Liver (tissue), 9 donors: ENCODE measurements around the gene TRIM45. TPM values are rescaled to one million over a fixed set of nuclear protein-coding genes. Genes with fewer than 3 reads are reported as not detected.

Experiments used
- DNase-seq: peaks from one replicate; pipeline ENCODE4 v3.0.0-alpha.2; 2017; ENCODE audit warnings: low spot score
- H3K27ac ChIP-seq, 2 donors: one replicate each; pipeline ENCODE4 v1.7.0; 2013; ENCODE audit warnings: inconsistent platforms in 2 of 2, low read length in 2 of 2, control low read depth in 1 of 2, low read depth in 1 of 2, mild to moderate bottlenecking in 1 of 2
- H3K27me3 ChIP-seq, 4 donors: one replicate each; pipeline versions ENCODE4 v1.6.1 to v1.7.0; 2013; ENCODE audit warnings: low read length in 3 of 4, inconsistent platforms in 1 of 4, mild to moderate bottlenecking in 1 of 4, moderate library complexity in 1 of 4; ENCODE audit not compliant: control insufficient read depth in 4 of 4, insufficient read depth in 4 of 4
- H3K36me3 ChIP-seq, 4 donors: one replicate each; pipeline versions ENCODE4 v1.6.1 to v1.7.0; 2013; ENCODE audit warnings: low read length in 3 of 4, mild to moderate bottlenecking in 3 of 4, low read depth in 1 of 4, moderate library complexity in 1 of 4; ENCODE audit not compliant: control insufficient read depth in 4 of 4, insufficient read depth in 3 of 4
- H3K4me1 ChIP-seq, 4 donors: one replicate each; pipeline versions ENCODE4 v1.6.1 to v1.7.0; 2013; ENCODE audit warnings: low read length in 3 of 4, mild to moderate bottlenecking in 3 of 4, moderate library complexity in 1 of 4; ENCODE audit not compliant: control insufficient read depth in 4 of 4, insufficient read depth in 4 of 4
- H3K4me3 ChIP-seq, 3 donors: one replicate each; pipeline versions ENCODE4 v1.6.1 to v1.7.0; 2013; ENCODE audit warnings: low read length in 3 of 3, control low read depth in 1 of 3, low read depth in 1 of 3, mild to moderate bottlenecking in 1 of 3
- H3K9ac ChIP-seq, 2 donors: one replicate each; pipeline ENCODE4 v1.7.0; 2013; ENCODE audit warnings: low read length in 2 of 2, mild to moderate bottlenecking in 2 of 2, moderate library complexity in 2 of 2, control low read depth in 1 of 2, low read depth in 1 of 2
- H3K9me3 ChIP-seq, 4 donors: one replicate each; pipeline versions ENCODE4 v1.6.1 to v1.7.0; 2013; ENCODE audit warnings: low read length in 3 of 4; ENCODE audit not compliant: control insufficient read depth in 4 of 4
- EGR1 ChIP-seq, 2 donors: IDR thresholded peaks; 2 replicates each; pipeline ENCODE4 v1.6.1; 2016 to 2018; ENCODE audit warnings: antibody characterized with exemption in 2 of 2, low read depth in 2 of 2
- FOXA1 ChIP-seq: IDR thresholded peaks from 2 replicates; pipeline ENCODE4 v1.6.1; 2016; ENCODE audit warnings: antibody characterized with exemption
- FOXA2 ChIP-seq: IDR thresholded peaks from 2 replicates; pipeline ENCODE4 v1.6.1; 2016; ENCODE audit warnings: antibody characterized with exemption
- GABPA ChIP-seq, 2 donors: IDR thresholded peaks in 1 of 2; conservative IDR thresholded peaks in 1 of 2; 2 replicates each; pipeline ENCODE4 v1.6.1; 2016; ENCODE audit warnings: antibody characterized with exemption in 2 of 2, mild to moderate bottlenecking in 1 of 2, moderate library complexity in 1 of 2
- HNF4A ChIP-seq, 2 donors: conservative IDR thresholded peaks; 2 replicates each; pipeline ENCODE4 v1.6.1; 2016; ENCODE audit warnings: antibody characterized with exemption in 2 of 2, mild to moderate bottlenecking in 2 of 2
- HNF4G ChIP-seq: IDR thresholded peaks from 2 replicates; pipeline ENCODE4 v1.6.1; 2016; ENCODE audit warnings: antibody characterized with exemption
- NR2F2 ChIP-seq: IDR thresholded peaks from 2 replicates; pipeline ENCODE4 v1.6.1; 2016; ENCODE audit warnings: antibody characterized with exemption
- RAD21 ChIP-seq, 2 donors: IDR thresholded peaks; 2 replicates each; pipeline ENCODE4 v1.6.1; 2016; ENCODE audit warnings: antibody characterized with exemption in 2 of 2, mild to moderate bottlenecking in 2 of 2
- RXRA ChIP-seq, 2 donors: IDR thresholded peaks; 2 replicates each; pipeline ENCODE4 v1.6.1; 2017 to 2018; ENCODE audit warnings: antibody characterized with exemption in 2 of 2, mild to moderate bottlenecking in 1 of 2
- SP1 ChIP-seq: IDR thresholded peaks from 2 replicates; pipeline ENCODE4 v1.6.1; 2018; ENCODE audit warnings: antibody characterized with exemption, mild to moderate bottlenecking
- TAF1 ChIP-seq: conservative IDR thresholded peaks from 2 replicates; pipeline ENCODE4 v1.6.1; 2016; ENCODE audit warnings: antibody characterized with exemption, mild to moderate bottlenecking
- YY1 ChIP-seq: IDR thresholded peaks from 2 replicates; pipeline ENCODE4 v1.6.1; 2016; ENCODE audit warnings: antibody characterized with exemption, mild to moderate bottlenecking
- WGBS: extraction: QIAGEN DNeasy Blood & Tissue Kit; methylation state at CpG from one replicate; pipeline ENCODE4 v1.1.7; 2013; 5-methylcytosine and 5-hydroxymethylcytosine counted together
- polyA plus RNA-seq, 2 donors: library from polyadenylated mRNA; stranded (reverse) in 1 of 2; unstranded in 1 of 2; fragments of 200-250 nt in 1 of 2; fragments of >200 nt in 1 of 2; fragmentation: Nextera tagmentation in 1 of 2; extraction: Ambion mirVana in 1 of 2; gene quantifications; one replicate each; pipeline versions ENCODE4 v1.2.1 to v1.2.3, GENCODE V29; 2013 to 2015
- total RNA-seq, 2 donors: library from RNA; depleted of rRNA; stranded (reverse); fragments of >200 nt; gene quantifications; one replicate each; pipeline ENCODE4 v1.2.3, GENCODE V29; 2014
- TF ChIP-seq, protein P1 (sequence below): IDR thresholded peaks from 2 replicates; pipeline ENCODE4 v1.6.1; 2016; ENCODE audit warnings: antibody characterized with exemption
- TF ChIP-seq, protein P2 (sequence below): IDR thresholded peaks from 2 replicates; pipeline ENCODE4 v1.6.1; 2016; ENCODE audit warnings: antibody characterized with exemption
- TF ChIP-seq, protein P3 (sequence below): IDR thresholded peaks from 2 replicates; pipeline ENCODE4 v1.6.1; 2016; ENCODE audit warnings: antibody characterized with exemption
- TF ChIP-seq, protein P4 (sequence below): IDR thresholded peaks from 2 replicates; pipeline ENCODE4 v1.6.1; 2016; ENCODE audit warnings: antibody characterized with exemption, mild to moderate bottlenecking
- TF ChIP-seq, protein P5 (sequence below): fragments of 150-350 bp; IDR thresholded peaks from 2 replicates; pipeline ENCODE4 v1.5.1; 2017; ENCODE audit warnings: improper control_type of control experiment, low read depth, low read length; ENCODE audit not compliant: missing input control
- donor health status: healthy.
- donor health status: healthy.
- donor health status: healthy.
- donor health status: healthy.
- donor health status: healthy.

The TRIM45 gene
- total and polyA plus RNA-seq, 4 donors, result 0.28 to 1.5 (median 0.52) TPM

DNA sequence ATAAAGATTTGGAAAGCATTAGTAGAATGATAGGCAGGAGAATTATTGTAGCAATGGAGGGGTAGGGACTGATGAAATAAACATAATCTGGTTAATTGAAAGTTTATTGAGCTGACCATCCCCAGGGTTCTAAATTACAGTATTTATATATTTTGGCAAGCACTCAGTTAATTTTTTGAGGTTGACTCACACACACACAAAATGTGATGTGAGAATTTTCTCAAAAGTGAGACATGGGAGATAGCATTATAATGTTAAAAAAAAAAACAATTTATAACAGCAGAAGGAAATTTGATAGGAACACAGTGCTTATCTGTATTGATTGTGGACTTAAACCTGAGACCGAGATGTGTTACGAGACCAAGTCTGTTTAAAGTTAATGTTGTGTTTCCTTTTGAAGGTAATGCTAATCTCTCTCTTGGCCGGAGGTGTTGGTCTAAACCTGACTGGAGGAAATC, 24.6 kb downstream of the TRIM45 start:
- Histone ChIP-seq H3K9ac (no peak overlapping the region), H3K27ac (no peak overlapping the region), H3K27me3 (no peaks in the 10 kb centered on the region), H3K36me3 (peaks cover 3 to 22% (median 7%) of the 10 kb centered on the region in 4 donors), H3K4me1 (no peaks in the 10 kb centered on the region), H3K4me3 (no peak overlapping the region), H3K9me3 (no peaks in the 10 kb centered on the region)
- TF ChIP-seq HNF4A (conservative IDR thresholded peaks at IDR 0.05) (no peak), RAD21 (IDR thresholded peaks at IDR 0.05) (no peak), FOXA1 (no peak), NR2F2 (no peak)
- TF ChIP-seq, protein P1, sequence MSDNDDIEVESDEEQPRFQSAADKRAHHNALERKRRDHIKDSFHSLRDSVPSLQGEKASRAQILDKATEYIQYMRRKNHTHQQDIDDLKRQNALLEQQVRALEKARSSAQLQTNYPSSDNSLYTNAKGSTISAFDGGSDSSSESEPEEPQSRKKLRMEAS, result no peak
- no peak for DNase-seq
- 95% methylated on average over 3 of the region's 3 CpGs for WGBS

DNA sequence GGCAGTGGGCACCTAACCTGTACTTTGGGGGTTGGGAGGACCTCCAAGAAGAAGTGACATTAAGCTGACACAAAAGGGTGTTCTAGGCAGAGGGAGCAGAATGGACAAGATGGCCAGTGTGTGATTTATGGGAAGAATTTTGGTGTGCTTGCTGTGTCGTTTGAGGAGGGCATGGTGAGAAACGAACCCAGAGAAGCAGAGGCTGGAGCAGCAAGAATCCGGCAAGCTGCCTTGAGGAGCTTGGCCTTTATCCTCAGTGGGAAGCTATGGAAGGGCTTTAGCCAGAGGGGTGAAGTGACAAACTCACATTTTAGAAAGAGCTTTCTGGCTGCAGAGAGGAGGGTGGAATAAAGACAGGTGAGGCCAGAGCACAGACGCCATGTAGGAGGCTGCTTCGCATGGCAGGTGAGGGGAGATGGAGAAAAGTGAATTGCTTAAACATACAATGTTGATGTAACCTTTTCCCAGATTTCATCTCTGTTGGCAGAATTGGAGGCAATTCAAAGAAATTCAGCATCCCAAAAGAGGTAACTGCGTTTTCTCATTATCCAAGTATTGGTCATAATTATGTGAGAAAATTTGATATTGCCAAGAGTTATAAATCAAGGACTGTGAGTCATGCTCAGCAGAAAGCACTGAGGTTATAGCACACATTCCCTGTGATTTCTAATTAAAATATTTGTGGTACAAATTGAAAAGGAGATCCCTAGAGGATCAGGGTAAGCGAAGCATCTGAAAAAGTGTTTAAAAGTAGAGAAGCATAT, 26.5 kb downstream of the TRIM45 start:
- H3K36me3 ChIP-seq, result peaks cover 5 to 22% (median 8%) of the 10 kb centered on the region in 4 donors
- no peak overlapping the region for H3K27ac ChIP-seq
- H3K9ac ChIP-seq, result no peak overlapping the region
- H3K4me3 ChIP-seq, result no peak overlapping the region
- no peak for DNase-seq
- WGBS, result 95% methylated on average over 7 of the region's 7 CpGs
- H3K27me3 ChIP-seq, result no peaks in the 10 kb centered on the region
- TF ChIP-seq, protein P2, sequence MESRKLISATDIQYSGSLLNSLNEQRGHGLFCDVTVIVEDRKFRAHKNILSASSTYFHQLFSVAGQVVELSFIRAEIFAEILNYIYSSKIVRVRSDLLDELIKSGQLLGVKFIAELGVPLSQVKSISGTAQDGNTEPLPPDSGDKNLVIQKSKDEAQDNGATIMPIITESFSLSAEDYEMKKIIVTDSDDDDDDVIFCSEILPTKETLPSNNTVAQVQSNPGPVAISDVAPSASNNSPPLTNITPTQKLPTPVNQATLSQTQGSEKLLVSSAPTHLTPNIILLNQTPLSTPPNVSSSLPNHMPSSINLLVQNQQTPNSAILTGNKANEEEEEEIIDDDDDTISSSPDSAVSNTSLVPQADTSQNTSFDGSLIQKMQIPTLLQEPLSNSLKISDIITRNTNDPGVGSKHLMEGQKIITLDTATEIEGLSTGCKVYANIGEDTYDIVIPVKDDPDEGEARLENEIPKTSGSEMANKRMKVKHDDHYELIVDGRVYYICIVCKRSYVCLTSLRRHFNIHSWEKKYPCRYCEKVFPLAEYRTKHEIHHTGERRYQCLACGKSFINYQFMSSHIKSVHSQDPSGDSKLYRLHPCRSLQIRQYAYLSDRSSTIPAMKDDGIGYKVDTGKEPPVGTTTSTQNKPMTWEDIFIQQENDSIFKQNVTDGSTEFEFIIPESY, result no peak
- TF ChIP-seq TAF1 (no peak), RAD21 (IDR thresholded peaks at IDR 0.05) (no peak), FOXA1 (no peak), NR2F2 (no peak), HNF4A (conservative IDR thresholded peaks at IDR 0.05) (no peak), HNF4G (no peak), GABPA (IDR thresholded peaks at IDR 0.05 in 1 of 2, conservative IDR thresholded peaks at IDR 0.05 in 1 of 2) (no peak), YY1 (no peak), SP1 (no peak), FOXA2 (no peak), EGR1 (IDR thresholded peaks at IDR 0.05; ENCODE audit: low read depth in 2 of 2) (no peak), RXRA (IDR thresholded peaks at IDR 0.05) (no peak)
- TF ChIP-seq, protein P1, result no peak
- TF ChIP-seq, protein P3, sequence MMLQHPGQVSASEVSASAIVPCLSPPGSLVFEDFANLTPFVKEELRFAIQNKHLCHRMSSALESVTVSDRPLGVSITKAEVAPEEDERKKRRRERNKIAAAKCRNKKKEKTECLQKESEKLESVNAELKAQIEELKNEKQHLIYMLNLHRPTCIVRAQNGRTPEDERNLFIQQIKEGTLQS, result no peak
- TF ChIP-seq, protein P4, sequence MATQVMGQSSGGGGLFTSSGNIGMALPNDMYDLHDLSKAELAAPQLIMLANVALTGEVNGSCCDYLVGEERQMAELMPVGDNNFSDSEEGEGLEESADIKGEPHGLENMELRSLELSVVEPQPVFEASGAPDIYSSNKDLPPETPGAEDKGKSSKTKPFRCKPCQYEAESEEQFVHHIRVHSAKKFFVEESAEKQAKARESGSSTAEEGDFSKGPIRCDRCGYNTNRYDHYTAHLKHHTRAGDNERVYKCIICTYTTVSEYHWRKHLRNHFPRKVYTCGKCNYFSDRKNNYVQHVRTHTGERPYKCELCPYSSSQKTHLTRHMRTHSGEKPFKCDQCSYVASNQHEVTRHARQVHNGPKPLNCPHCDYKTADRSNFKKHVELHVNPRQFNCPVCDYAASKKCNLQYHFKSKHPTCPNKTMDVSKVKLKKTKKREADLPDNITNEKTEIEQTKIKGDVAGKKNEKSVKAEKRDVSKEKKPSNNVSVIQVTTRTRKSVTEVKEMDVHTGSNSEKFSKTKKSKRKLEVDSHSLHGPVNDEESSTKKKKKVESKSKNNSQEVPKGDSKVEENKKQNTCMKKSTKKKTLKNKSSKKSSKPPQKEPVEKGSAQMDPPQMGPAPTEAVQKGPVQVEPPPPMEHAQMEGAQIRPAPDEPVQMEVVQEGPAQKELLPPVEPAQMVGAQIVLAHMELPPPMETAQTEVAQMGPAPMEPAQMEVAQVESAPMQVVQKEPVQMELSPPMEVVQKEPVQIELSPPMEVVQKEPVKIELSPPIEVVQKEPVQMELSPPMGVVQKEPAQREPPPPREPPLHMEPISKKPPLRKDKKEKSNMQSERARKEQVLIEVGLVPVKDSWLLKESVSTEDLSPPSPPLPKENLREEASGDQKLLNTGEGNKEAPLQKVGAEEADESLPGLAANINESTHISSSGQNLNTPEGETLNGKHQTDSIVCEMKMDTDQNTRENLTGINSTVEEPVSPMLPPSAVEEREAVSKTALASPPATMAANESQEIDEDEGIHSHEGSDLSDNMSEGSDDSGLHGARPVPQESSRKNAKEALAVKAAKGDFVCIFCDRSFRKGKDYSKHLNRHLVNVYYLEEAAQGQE, result no peak
- TF ChIP-seq, protein P5, sequence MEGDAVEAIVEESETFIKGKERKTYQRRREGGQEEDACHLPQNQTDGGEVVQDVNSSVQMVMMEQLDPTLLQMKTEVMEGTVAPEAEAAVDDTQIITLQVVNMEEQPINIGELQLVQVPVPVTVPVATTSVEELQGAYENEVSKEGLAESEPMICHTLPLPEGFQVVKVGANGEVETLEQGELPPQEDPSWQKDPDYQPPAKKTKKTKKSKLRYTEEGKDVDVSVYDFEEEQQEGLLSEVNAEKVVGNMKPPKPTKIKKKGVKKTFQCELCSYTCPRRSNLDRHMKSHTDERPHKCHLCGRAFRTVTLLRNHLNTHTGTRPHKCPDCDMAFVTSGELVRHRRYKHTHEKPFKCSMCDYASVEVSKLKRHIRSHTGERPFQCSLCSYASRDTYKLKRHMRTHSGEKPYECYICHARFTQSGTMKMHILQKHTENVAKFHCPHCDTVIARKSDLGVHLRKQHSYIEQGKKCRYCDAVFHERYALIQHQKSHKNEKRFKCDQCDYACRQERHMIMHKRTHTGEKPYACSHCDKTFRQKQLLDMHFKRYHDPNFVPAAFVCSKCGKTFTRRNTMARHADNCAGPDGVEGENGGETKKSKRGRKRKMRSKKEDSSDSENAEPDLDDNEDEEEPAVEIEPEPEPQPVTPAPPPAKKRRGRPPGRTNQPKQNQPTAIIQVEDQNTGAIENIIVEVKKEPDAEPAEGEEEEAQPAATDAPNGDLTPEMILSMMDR, result no peak
- H3K4me1 ChIP-seq, result no peaks in the 10 kb centered on the region
- H3K9me3 ChIP-seq, result no peaks in the 10 kb centered on the region
